Esophagus muscularis mucosa (tissue), 4 donors: Measurements from ENCODE around the gene ZDHHC8.
"Not testable (repeated sequence)": the region's sequence is repeated elsewhere in the genome, so short reads cannot be mapped to it uniquely, and the experiment has no call there.

Experiments used
- CTCF ChIP-seq, 3 experiments: fragments of 200-600 bp in 2 of 3; fragments of 450-650 bp in 1 of 3; sonication (generic) in 2 of 3; IDR thresholded peaks; one replicate each; pipeline ENCODE4 v1.5.1; 2017 to 2019; ENCODE audit warnings: antibody characterized with exemption in 3 of 3, mild to moderate bottlenecking in 2 of 3, moderate library complexity in 1 of 3
- EP300 ChIP-seq: sonication (generic); formaldehyde crosslinking; IDR thresholded peaks from one replicate; pipeline ENCODE4 v1.6.1; 2017; ENCODE audit warnings: antibody characterized with exemption
- POLR2A ChIP-seq: fragments of 450-650 bp; IDR thresholded peaks from one replicate; pipeline ENCODE4 v1.6.1; 2017; ENCODE audit warnings: antibody characterized with exemption, moderate library complexity, mild to moderate bottlenecking, low read depth
- POLR2AphosphoS5 ChIP-seq, 2 donors: sonication (generic); formaldehyde crosslinking; IDR thresholded peaks; one replicate each; pipeline ENCODE4 v1.6.1; 2017; ENCODE audit warnings: antibody characterized with exemption in 2 of 2

GRCh38 chr22:20159531-20159930, 27.9 kb downstream of the ZDHHC8 start:
- TF ChIP-seq EP300; CTCF (IDR thresholded peaks at IDR 0.05); POLR2A; POLR2AphosphoS5 (IDR thresholded peaks at IDR 0.05): not testable (repeated sequence)
